Measurements from ENCODE around the gene CPS1. TPM values are rescaled to one million over a fixed set of nuclear protein-coding genes. Genes with fewer than 3 reads are reported as not detected.

The CPS1 gene
- total RNA-seq, 1 experiment from 2014 or later = 14.2 TPM

DNA sequence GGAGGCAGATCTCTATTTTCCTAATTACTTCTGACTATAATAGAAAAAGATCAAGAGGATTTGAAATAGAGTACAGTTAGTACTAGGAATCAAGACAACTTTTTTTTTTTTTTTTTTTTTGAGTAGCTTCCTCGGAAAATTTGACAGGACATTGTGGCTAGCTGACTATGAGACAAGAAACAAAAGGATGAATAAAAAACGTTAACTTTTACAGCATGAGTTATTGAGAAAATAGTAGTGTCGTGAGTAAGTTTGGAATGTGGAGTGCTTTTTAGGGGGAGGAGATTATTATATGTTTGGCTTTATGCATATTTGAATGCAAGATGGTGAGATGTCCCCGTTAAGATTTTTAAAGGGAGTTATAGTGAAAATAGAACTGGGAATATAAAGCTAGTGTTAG lies 27.7 kb upstream of the CPS1 start:
- DNase-seq = no peak
- Histone ChIP-seq H2BK15ac (ENCODE audit: low read depth, low read length) (no peak overlapping the region), H2BK12ac (ENCODE audit: insufficient read length, low read depth, low read length) (no peak overlapping the region), H3K4me1 (ENCODE audit: insufficient read depth, low read length) (no peaks in the 10 kb centered on the region; the same call in 1 of the 2 replicates), H3K9ac (ENCODE audit: extremely low read depth, insufficient read length, low read length) (no peak overlapping the region), H2BK20ac (ENCODE audit: low read depth, low read length, poor library complexity, severe bottlenecking) (no peak overlapping the region), H3K79me2 (ENCODE audit: insufficient read depth, low read length) (no peaks in the 10 kb centered on the region), H3K23me2 (ENCODE audit: insufficient read length, low read depth, low read length, poor library complexity, severe bottlenecking) (no peaks in the 10 kb centered on the region), H2BK5ac (ENCODE audit: insufficient read length, low read length) (no peak overlapping the region), H2AFZ (ENCODE audit: low read length) (no peak overlapping the region), H2BK120ac (ENCODE audit: low read depth, low read length, poor library complexity, severe bottlenecking) (no peak overlapping the region), H3K14ac (ENCODE audit: insufficient read depth, low read length) (no peak overlapping the region), H4K8ac (replicated peaks; ENCODE audit: insufficient read length, low read depth, low read length) (no peak overlapping the region), H3K27ac (ENCODE audit: insufficient read length, low read depth, low read length) (no peak overlapping the region), H3K79me1 (ENCODE audit: insufficient read depth, low read depth, low read length, poor library complexity, severe bottlenecking) (no peaks in the 10 kb centered on the region), H3K56ac (ENCODE audit: insufficient read length, low read depth, low read length) (no peak overlapping the region), H2AK5ac (ENCODE audit: insufficient read length, low read length) (no peak overlapping the region), H3K27me3 (ENCODE audit: insufficient read depth, low read length) (no peaks in the 10 kb centered on the region), H3T11ph (ENCODE audit: low read length) (no peak overlapping the region), H3K4me2 (ENCODE audit: insufficient read depth, insufficient read length, low read length) (no peak overlapping the region), H4K91ac (ENCODE audit: insufficient read length, low read depth, low read length) (no peak overlapping the region), H3K18ac (ENCODE audit: insufficient read length, low read depth, low read length) (no peak overlapping the region), H3K23ac (ENCODE audit: insufficient read length, low read depth, low read length) (no peak overlapping the region), H3K4ac (ENCODE audit: low read depth, low read length) (no peak overlapping the region), H4K20me1 (ENCODE audit: control insufficient read depth, insufficient read depth, insufficient read length) (no peaks in the 10 kb centered on the region), H3K9me3 (ENCODE audit: control insufficient read depth, low read depth, low read length) (no peaks in the 10 kb centered on the region), H4K5ac (ENCODE audit: insufficient read length, low read depth, low read length) (no peak overlapping the region)
- Mint-ChIP-seq H3K4me3 (no peak overlapping the region), H3K9me3 (no peaks in the 10 kb centered on the region), H3K27ac (peak overlapping the region in 1 of 3 experiments; percentile 22; a peak in 1 of 7 replicates), H3K27me3 (ENCODE audit: low read depth) (no peaks in the 10 kb centered on the region), H3K36me3 (ENCODE audit: insufficient read depth in 1 of 3, low read depth in 3 of 3) (peaks cover 0 to 5% (median 0%) of the 10 kb centered on the region in 3 experiments; a peak in 2 of 7 replicates), H3K4me1 (peaks cover 26 to 45% of the 10 kb centered on the region in 2 experiments)
- no peak for TF ChIP-seq CTCF (conservative IDR thresholded peaks at IDR 0.05)
- 100% methylated on average over 2 of the region's 4 CpGs for WGBS (ENCODE audit: extremely low coverage, insufficient read length, low lambda C conversion rate)

Measured in H9 (cell line).